ENCODE measurements around the gene FKBP4.

GRCh38 chr12:2795291-2796186, 769 bp downstream of the FKBP4 start:
- no peak for TF ChIP-seq CTCF (IDR thresholded peaks at IDR 0.05)
- peak in 1 of 2 donors; percentile 47 for TF ChIP-seq POLR2A (IDR thresholded peaks at IDR 0.05)

Data from adrenal gland (tissue), 5 donors.